HEK293T (cell line): ENCODE results near the gene MPPE1.

Source experiments
- CTCF ChIA-PET: fragments of 350-600 bp; formaldehyde crosslinking; extraction: SDS; loops from one replicate; lab custom pipeline; 2021; ENCODE audit warnings: antibody characterized with exemption, inconsistent platforms; lab: Yijun Ruan, JAX
- POLR2A ChIA-PET: fragments of 350-600 bp; formaldehyde crosslinking; extraction: SDS; loops from one replicate; lab custom pipeline; 2020; ENCODE audit warnings: antibody characterized with exemption, inconsistent platforms; lab: Yijun Ruan, JAX
- DNase-seq: peaks from one replicate; pipeline ENCODE4 v3.0.0; 2012; ENCODE audit warnings: mixed read lengths; ENCODE audit errors: extremely low spot score
- ARNT ChIP-seq: fragments of 450-650 bp; IDR thresholded peaks from 2 replicates; pipeline ENCODE4 v1.6.1; 2017; ENCODE audit warnings: mild to moderate bottlenecking
- BHLHE40 ChIP-seq: fragments of 450-650 bp; IDR thresholded peaks from 2 replicates; pipeline ENCODE4 v1.6.1; 2016; ENCODE audit warnings: mild to moderate bottlenecking, moderate library complexity, borderline replicate concordance
- CTBP1 ChIP-seq: fragments of 450-650 bp; IDR thresholded peaks from 2 replicates; pipeline ENCODE4 v1.6.1; 2016; ENCODE audit warnings: borderline replicate concordance
- ELF4 ChIP-seq: fragments of 450-650 bp; IDR thresholded peaks from 2 replicates; pipeline ENCODE4 v1.6.1; 2017; ENCODE audit warnings: antibody characterized with exemption
- FOXA1 ChIP-seq: fragments of 450-650 bp; IDR thresholded peaks from 2 replicates; pipeline ENCODE4 v1.6.1; 2016; ENCODE audit warnings: mild to moderate bottlenecking
- FOXK2 ChIP-seq: fragments of 450-650 bp; IDR thresholded peaks from 2 replicates; pipeline ENCODE4 v1.6.1; 2016; ENCODE audit warnings: mild to moderate bottlenecking
- FOXM1 ChIP-seq: fragments of 450-650 bp; IDR thresholded peaks from 2 replicates; pipeline ENCODE4 v1.6.1; 2017; ENCODE audit warnings: mild to moderate bottlenecking, borderline replicate concordance
- HDGF ChIP-seq: fragments of 450-650 bp; IDR thresholded peaks from 2 replicates; pipeline ENCODE4 v1.6.1; 2017; ENCODE audit warnings: antibody characterized with exemption, borderline replicate concordance
- L3MBTL2 ChIP-seq: fragments of 450-650 bp; conservative IDR thresholded peaks from 2 replicates; pipeline ENCODE4 v1.6.1; 2016; ENCODE audit warnings: mild to moderate bottlenecking
- LEF1 ChIP-seq: fragments of 450-650 bp; IDR thresholded peaks from 2 replicates; pipeline ENCODE4 v1.6.1; 2017; ENCODE audit warnings: mild to moderate bottlenecking, borderline replicate concordance
- NFRKB ChIP-seq: fragments of 450-650 bp; IDR thresholded peaks from 2 replicates; pipeline ENCODE4 v1.6.1; 2016; ENCODE audit warnings: mild to moderate bottlenecking, moderate library complexity
- PKNOX1 ChIP-seq: fragments of 450-650 bp; IDR thresholded peaks from 2 replicates; pipeline ENCODE4 v1.6.1; 2016
- SP1 ChIP-seq: fragments of 450-650 bp; IDR thresholded peaks from 2 replicates; pipeline ENCODE4 v1.6.1; 2017
- SUZ12 ChIP-seq: fragments of 450-650 bp; IDR thresholded peaks from 2 replicates; pipeline ENCODE4 v1.6.1; 2016; ENCODE audit warnings: mild to moderate bottlenecking
- TARDBP ChIP-seq: fragments of 450-650 bp; IDR thresholded peaks from 2 replicates; pipeline ENCODE4 v1.6.1; 2016
- ZNF384 ChIP-seq: fragments of 450-650 bp; IDR thresholded peaks from 2 replicates; pipeline ENCODE4 v1.6.1; 2016

MPPE1 gene

GRCh38 chr18:11943551-11943950 lies 35.4 kb upstream of the MPPE1 start:
- ChIA-PET CTCF (no interaction called here), POLR2A (no interaction called here)
- no peak for DNase-seq
- TF ChIP-seq LEF1: no peak
- TF ChIP-seq FOXM1: no peak
- no peak for TF ChIP-seq SUZ12
- no peak for TF ChIP-seq SP1
- no peak for TF ChIP-seq NFRKB
- TF ChIP-seq BHLHE40: no peak
- no peak for TF ChIP-seq ELF4
- TF ChIP-seq PKNOX1: no peak
- no peak for TF ChIP-seq FOXA1
- TF ChIP-seq CTBP1: no peak
- TF ChIP-seq L3MBTL2: no peak

GRCh38 chr18:11940956-11941355 lies 32.8 kb upstream of the MPPE1 start:
- no peak for DNase-seq
- TF ChIP-seq PKNOX1: no peak
- no peak for TF ChIP-seq LEF1
- no peak for TF ChIP-seq BHLHE40
- TF ChIP-seq TARDBP: no peak
- no peak for TF ChIP-seq HDGF
- TF ChIP-seq FOXM1: no peak
- TF ChIP-seq ZNF384: no peak
- no peak for TF ChIP-seq L3MBTL2
- no peak for TF ChIP-seq ELF4
- no peak for TF ChIP-seq FOXA1
- TF ChIP-seq ARNT: no peak
- no peak for TF ChIP-seq CTBP1
- no peak for TF ChIP-seq SP1
- no peak for TF ChIP-seq FOXK2
- no peak for TF ChIP-seq SUZ12
- no peak for TF ChIP-seq NFRKB
- ChIA-PET POLR2A (no interaction called here), CTCF (no interaction called here)

GRCh38 chr18:11937874-11938478 lies 29.9 kb upstream of the MPPE1 start:
- TF ChIP-seq LEF1 (no peak), PKNOX1 (0 out of 2 replicates have a peak, but pooled peaks have one; percentile 9), FOXA1 (no peak), ARNT (no peak)
- POLR2A ChIA-PET: interaction anchor here (2.1 kb wide), 1 partner anchor 58 kb away, joined by 6 read pairs; no protein-coding TSS in a partner anchor
- peak; percentile 47 for DNase-seq
- CTCF ChIA-PET: interaction anchor here (0.6 to 2.8 kb wide), 8 partner anchors 11 to 205 kb away, joined by 3 to 78 read pairs (median 4); no protein-coding TSS in a partner anchor

GRCh38 chr18:11932393-11932792 lies 24.3 kb upstream of the MPPE1 start:
- CTCF ChIA-PET: interaction anchor here (1.0 to 2.3 kb wide), 2 partner anchors 63 to 107 kb away, joined by 4 to 11 read pairs; no protein-coding TSS in a partner anchor
- no peak for DNase-seq
- TF ChIP-seq CTBP1 (no peak), LEF1 (no peak), PKNOX1 (no peak), HDGF (no peak), BHLHE40 (no peak), TARDBP (no peak)
- POLR2A ChIA-PET: no interaction called here

GRCh38 chr18:11927497-11927896 lies 19.4 kb upstream of the MPPE1 start:
- POLR2A ChIA-PET: no interaction called here

More at GRCh38 chr18:11927497-11927896, 19.4 kb upstream of the MPPE1 start:
- TF ChIP-seq ELF4 (no peak), FOXM1 (no peak), ZNF384 (no peak), CTBP1 (no peak), SP1 (no peak), L3MBTL2 (no peak), PKNOX1 (no peak), TARDBP (no peak), LEF1 (no peak), SUZ12 (no peak), FOXK2 (no peak), FOXA1 (no peak)
- CTCF ChIA-PET: interaction anchor here (1.6 kb wide), 1 partner anchor 68 kb away, joined by 3 read pairs; no protein-coding TSS in a partner anchor
- DNase-seq: no peak
